Chondrocyte (in vitro differentiated cells): Measurements from ENCODE around the gene PML. TPM values are rescaled to one million over a fixed set of nuclear protein-coding genes. Genes with fewer than 3 reads are reported as not detected.
A peak's percentile ranks its signal among the peaks of the same experiment; 100 is the strongest.
"Not testable (repeated sequence)": the region's sequence is repeated elsewhere in the genome, so short reads cannot be mapped to it uniquely, and the experiment has no call there.

Source experiments
- DNase-seq: peaks from one replicate; pipeline ENCODE4 v3.0.0; 2021; ENCODE audit warnings: mixed read lengths, low spot score
- H3K27ac Mint-ChIP-seq: one replicate; pipeline ENCODE4 v1.8.0; 2021; ENCODE audit warnings: mild to moderate bottlenecking, moderate library complexity, mixed read lengths; ENCODE audit not compliant: unreplicated experiment
- H3K27me3 Mint-ChIP-seq: 2 replicates; pipeline ENCODE4 v1.8.0; 2021; ENCODE audit warnings: low read depth, mixed read lengths
- H3K36me3 Mint-ChIP-seq: 2 replicates; pipeline ENCODE4 v1.8.0; 2021; ENCODE audit warnings: low read depth, mixed read lengths
- H3K4me1 Mint-ChIP-seq: 2 replicates; pipeline ENCODE4 v1.8.0; 2021; ENCODE audit warnings: low read depth, mild to moderate bottlenecking, mixed read lengths
- H3K4me3 Mint-ChIP-seq: one replicate; pipeline ENCODE4 v1.8.0; 2021; ENCODE audit warnings: mild to moderate bottlenecking, moderate library complexity, mixed read lengths; ENCODE audit not compliant: unreplicated experiment
- H3K9me3 Mint-ChIP-seq: 2 replicates; pipeline ENCODE4 v1.8.0; 2021; ENCODE audit warnings: low read depth, mixed read lengths
- total RNA-seq: library from RNA; stranded (reverse); gene quantifications from 3 replicates; pipeline ENCODE4 v1.2.1, GENCODE V29; 2021
- TF ChIP-seq, protein P1 (sequence below): fragments of 200-600 bp; sonication (generic); IDR thresholded peaks from 2 replicates; pipeline ENCODE4 v1.5.0; 2021; ENCODE audit warnings: antibody characterized with exemption, mild to moderate bottlenecking, moderate library complexity

Gene PML
- total RNA-seq, 1 donor from 2014 or later, result 40.0 TPM

DNA sequence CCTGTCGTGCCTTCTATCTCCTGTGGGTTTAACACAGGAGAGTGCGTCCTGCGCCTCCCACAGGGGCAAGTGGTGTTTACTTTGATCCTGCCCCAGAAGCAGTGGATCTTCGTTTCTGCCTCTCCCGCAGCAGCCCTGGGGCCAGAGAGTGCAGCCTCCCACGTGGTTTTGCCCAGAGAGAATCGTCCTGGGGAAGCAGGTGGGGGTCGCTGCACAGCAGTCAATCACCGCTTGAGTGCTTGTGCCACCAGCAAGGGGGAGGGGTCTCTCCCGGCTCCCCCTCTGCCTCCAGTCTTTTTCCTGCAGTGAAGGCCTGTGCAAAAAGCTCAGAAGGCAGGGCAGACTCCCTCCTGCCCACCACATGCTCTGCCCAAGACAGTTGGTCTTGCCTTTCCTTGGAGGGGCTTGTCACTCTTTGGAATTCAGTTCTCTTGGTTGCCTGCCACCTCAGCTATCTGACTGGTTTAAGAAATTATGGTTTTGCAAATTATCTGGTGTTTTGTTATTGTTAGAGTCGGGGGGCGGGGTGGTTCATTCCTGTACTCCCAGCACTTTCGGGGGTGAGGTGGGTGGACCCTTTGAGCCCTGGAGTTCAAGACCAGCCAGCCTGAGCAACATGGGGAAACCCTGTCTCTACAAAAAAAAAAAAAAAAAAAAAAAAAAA, 29.3 kb upstream of the PML start:
- H3K4me1 Mint-ChIP-seq, result peaks cover 20% of the 10 kb centered on the region
- H3K27ac Mint-ChIP-seq, result no peak overlapping the region
- DNase-seq, result peak; percentile 65
- no peaks in the 10 kb centered on the region for H3K9me3 Mint-ChIP-seq
- no peaks in the 10 kb centered on the region for H3K36me3 Mint-ChIP-seq
- H3K4me3 Mint-ChIP-seq, result no peak overlapping the region
- TF ChIP-seq, protein P1, sequence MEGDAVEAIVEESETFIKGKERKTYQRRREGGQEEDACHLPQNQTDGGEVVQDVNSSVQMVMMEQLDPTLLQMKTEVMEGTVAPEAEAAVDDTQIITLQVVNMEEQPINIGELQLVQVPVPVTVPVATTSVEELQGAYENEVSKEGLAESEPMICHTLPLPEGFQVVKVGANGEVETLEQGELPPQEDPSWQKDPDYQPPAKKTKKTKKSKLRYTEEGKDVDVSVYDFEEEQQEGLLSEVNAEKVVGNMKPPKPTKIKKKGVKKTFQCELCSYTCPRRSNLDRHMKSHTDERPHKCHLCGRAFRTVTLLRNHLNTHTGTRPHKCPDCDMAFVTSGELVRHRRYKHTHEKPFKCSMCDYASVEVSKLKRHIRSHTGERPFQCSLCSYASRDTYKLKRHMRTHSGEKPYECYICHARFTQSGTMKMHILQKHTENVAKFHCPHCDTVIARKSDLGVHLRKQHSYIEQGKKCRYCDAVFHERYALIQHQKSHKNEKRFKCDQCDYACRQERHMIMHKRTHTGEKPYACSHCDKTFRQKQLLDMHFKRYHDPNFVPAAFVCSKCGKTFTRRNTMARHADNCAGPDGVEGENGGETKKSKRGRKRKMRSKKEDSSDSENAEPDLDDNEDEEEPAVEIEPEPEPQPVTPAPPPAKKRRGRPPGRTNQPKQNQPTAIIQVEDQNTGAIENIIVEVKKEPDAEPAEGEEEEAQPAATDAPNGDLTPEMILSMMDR, result peak; percentile 70
- H3K27me3 Mint-ChIP-seq, result no peaks in the 10 kb centered on the region

DNA sequence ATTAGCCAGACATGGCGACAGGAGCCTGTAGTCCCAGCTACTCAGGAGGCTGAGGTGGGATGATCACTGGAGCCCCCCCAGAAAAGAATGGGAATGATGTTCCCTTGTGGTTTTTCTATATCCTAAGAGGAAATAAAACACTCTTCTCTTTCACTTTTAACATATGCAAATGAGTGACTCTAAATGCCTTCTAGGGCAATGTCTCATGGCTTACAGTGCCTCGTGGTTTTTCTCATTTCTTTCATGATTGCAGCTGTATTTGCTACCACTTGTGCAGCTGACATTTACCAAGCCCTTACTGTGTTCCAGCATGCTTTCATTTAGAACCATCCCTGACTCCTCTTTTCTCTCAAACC, 28.8 kb upstream of the PML start:
- Mint-ChIP-seq H3K4me3 (no peak overlapping the region), H3K9me3 (no peaks in the 10 kb centered on the region), H3K4me1 (peaks cover 20% of the 10 kb centered on the region), H3K36me3 (no peaks in the 10 kb centered on the region), H3K27me3 (no peaks in the 10 kb centered on the region), H3K27ac (no peak overlapping the region)
- no peak for DNase-seq
- TF ChIP-seq, protein P1, result no peak

DNA sequence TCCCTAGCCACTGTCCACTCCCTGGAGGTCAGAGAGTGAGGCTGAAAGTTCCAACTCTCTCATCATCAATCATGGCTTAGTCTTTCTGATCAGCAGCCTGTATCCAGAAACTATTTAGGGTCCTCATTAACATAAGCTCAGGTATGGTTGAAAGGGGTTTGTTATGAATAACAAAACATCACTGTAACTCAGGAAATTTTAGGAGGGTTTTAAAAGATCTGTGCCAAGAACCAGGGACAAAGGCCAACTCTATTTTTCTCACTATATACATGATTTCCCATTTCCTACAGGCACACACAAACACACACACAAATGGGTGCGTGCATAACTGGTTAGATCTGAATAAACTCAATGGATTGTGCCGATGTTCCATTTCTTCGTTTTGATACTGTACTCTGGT, 26.1 kb upstream of the PML start:
- no peak overlapping the region for H3K27ac Mint-ChIP-seq
- H3K4me1 Mint-ChIP-seq, result peaks cover 25% of the 10 kb centered on the region
- no peak for DNase-seq
- no peak overlapping the region for H3K4me3 Mint-ChIP-seq
- H3K9me3 Mint-ChIP-seq, result no peaks in the 10 kb centered on the region
- no peaks in the 10 kb centered on the region for H3K27me3 Mint-ChIP-seq
- H3K36me3 Mint-ChIP-seq, result no peaks in the 10 kb centered on the region
- TF ChIP-seq, protein P1, result no peak

DNA sequence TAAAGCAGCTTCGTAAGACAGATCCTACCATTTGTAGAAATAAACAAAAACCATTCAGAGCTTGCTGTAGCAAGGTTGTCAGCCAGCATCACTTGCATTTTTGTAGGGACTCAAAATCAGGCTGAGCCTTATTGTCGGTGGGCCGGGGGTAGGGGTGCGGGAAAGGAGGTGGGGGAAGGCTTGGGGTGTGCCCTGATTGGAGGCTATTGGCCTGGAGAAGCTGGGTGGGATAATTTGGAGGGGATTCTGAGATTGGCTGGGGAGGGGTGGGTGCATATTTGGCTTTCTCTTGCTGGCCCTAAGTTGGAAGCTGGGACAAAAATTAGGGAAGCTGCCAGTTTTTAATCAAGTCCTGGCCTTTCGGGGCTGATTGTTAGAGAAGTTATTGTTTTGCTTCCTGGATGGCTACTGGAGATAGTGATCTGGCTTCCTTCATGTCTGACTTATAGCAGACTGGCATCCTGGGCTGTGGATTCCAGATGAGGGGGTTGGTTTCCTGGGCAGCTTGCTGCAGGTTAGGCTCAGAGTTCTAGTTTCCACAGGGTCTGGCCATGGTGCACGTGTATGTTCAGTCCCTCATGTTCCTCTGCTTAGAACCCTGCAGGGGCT, 25.3 kb upstream of the PML start:
- peak; percentile 20 for DNase-seq
- H3K9me3 Mint-ChIP-seq, result no peaks in the 10 kb centered on the region
- peaks cover 25% of the 10 kb centered on the region for H3K4me1 Mint-ChIP-seq
- no peak overlapping the region for H3K4me3 Mint-ChIP-seq
- H3K27ac Mint-ChIP-seq, result no peak overlapping the region
- H3K27me3 Mint-ChIP-seq, result no peaks in the 10 kb centered on the region
- H3K36me3 Mint-ChIP-seq, result no peaks in the 10 kb centered on the region
- TF ChIP-seq, protein P1, result no peak

DNA sequence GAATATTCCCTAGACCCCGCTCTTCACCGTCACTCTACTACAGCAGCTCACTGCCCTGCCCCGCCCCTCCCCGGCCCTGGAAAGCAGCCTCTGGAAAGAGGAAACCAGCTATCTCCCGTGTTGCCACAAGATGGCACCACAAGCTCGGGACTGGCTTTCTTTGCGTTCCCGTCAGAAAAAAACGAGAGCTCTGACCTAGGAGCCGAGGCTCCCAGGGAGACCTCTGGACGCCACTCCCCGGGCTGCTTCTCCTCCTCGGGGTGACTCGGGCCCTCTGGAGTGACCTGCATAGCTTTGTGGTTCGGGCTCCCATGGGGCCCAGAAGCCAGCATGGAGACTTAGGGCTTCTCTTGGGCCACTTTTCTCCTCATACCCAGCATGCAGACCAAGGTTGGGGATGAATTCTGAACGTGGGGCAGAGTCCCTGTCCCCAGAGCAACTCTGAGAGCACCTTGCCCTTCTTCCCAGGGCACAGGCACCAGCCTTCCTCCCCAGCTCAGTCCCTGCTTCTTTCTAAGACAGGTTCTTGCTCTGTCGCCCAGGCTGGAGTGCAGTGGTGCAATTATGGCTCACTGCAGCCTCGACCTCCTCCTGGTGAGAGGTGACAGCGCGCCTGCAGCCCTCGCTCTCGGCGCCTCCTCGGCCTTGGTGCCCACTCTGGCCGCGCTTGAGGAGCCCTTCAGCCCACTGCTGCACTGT, 21.4 kb upstream of the PML start:
- TF ChIP-seq, protein P1, result peak; percentile 95
- DNase-seq, result no peak
- Mint-ChIP-seq H3K4me1 (peaks cover 9% of the 10 kb centered on the region), H3K36me3 (no peaks in the 10 kb centered on the region), H3K4me3 (peak overlapping the region; percentile 47), H3K9me3 (no peaks in the 10 kb centered on the region), H3K27ac (no peak overlapping the region), H3K27me3 (no peaks in the 10 kb centered on the region)

DNA sequence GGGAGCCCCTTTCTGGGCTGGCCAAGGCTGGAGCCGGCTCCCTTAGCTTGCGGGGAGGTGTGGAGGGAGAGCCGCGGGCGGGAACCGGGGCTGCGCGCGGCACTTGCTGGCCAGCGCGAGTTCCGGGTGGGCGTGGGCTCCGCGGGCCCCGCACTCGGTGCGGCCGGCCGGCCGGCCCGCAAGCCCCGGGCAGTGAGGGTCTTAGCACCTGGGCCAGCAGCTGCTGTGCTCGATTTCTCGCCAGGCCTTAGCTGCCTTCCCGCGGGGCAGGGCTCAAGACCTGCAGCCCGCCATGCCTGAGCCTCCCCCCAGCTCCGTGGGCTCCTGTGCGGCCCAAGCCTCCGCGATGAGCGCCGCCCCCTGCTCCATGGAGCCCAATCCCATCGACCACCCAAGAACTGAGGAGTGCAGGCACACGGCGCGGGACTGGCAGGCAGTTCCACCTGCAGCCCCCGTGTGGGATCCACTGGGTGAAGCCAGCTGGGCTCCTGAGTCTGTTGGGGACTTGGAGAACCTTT, 20.8 kb upstream of the PML start:
- not testable (repeated sequence) for H3K9me3 Mint-ChIP-seq, H3K27ac Mint-ChIP-seq, H3K36me3 Mint-ChIP-seq, H3K4me3 Mint-ChIP-seq, H3K27me3 Mint-ChIP-seq, H3K4me1 Mint-ChIP-seq
- DNase-seq, result peak; percentile 60

DNA sequence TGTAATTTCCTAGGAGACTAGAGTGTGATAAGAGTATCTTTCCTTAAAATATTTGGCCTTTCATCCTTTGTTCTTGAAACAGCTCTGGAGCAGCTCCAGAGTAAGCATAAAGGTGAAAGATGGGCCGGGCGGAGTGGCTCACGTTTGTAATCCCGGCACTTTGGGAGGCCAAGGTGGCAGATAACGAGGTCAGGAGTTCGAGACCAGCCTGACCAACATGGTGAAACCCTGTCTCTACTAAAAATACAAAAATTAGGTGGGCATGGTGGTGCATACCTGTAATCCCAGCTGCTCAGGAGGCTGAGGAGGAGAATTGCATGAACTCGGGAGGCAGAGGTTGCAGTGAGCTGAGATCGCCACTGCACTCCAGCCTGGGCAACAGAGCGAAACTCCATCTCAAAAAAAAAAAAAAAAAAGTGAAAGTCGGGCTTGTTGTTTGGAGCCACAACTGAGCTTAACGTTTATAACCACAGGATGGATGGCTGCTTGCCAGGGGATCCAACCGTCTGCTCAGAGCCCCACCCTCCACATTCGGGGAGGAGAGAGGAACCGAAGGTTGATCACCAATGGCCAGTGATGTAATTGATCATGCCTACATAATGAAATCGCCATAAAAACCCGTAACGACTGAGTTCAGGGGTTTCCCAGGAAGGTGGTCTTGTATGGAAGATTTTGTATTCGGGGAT, 18.9 kb upstream of the PML start:
- not testable (repeated sequence) for H3K4me3 Mint-ChIP-seq, H3K36me3 Mint-ChIP-seq, H3K27me3 Mint-ChIP-seq, H3K9me3 Mint-ChIP-seq, H3K27ac Mint-ChIP-seq
- H3K4me1 Mint-ChIP-seq, result peaks cover 13% of the 10 kb centered on the region
- peak; percentile 24 for DNase-seq
